ENCODE measurements around the gene JMJD7.

DNA sequence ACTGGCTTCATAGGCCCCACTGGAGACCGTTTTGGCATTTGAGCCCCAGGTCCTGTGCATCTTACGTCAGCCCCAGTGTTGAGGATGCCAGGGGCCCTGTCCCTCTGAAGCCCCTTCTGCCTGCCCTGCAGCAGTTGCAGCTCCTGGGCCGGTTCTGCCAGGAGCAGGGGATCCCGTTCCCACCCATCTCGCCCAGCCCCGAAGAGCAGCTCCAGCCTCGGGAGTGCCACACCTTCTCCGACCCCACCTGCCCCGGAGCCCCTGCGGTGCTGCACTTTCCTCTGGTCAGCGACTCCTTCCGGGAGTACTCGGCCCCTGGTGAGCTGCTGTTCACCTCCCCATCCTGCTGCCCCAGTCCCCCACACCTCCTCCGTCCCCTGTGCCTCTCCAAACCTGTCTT lies 19.3 kb downstream of the JMJD7 start:
- TF ChIP-seq JUN (IDR thresholded peaks at IDR 0.05) (no peak), EP300 (IDR thresholded peaks at IDR 0.05) (no peak), POLR2A (IDR thresholded peaks at IDR 0.05; ENCODE audit: low read length) (no peak), SMC3 (IDR thresholded peaks at IDR 0.05) (no peak), ESRRA (IDR thresholded peaks at IDR 0.05; ENCODE audit: borderline replicate concordance, low read length) (no peak), KDM1A (IDR thresholded peaks at IDR 0.05; ENCODE audit: low read depth) (no peak), RNF2 (IDR thresholded peaks at IDR 0.05; ENCODE audit: borderline replicate concordance, low read depth) (no peak), MAZ (IDR thresholded peaks at IDR 0.05; ENCODE audit: borderline replicate concordance, low read depth, low read length) (no peak), RAD21 (conservative IDR thresholded peaks at IDR 0.05 in 1 of 2, IDR thresholded peaks at IDR 0.05 in 1 of 2) (no peak)
- TF ChIP-seq, protein P1, sequence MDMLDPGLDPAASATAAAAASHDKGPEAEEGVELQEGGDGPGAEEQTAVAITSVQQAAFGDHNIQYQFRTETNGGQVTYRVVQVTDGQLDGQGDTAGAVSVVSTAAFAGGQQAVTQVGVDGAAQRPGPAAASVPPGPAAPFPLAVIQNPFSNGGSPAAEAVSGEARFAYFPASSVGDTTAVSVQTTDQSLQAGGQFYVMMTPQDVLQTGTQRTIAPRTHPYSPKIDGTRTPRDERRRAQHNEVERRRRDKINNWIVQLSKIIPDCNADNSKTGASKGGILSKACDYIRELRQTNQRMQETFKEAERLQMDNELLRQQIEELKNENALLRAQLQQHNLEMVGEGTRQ (IDR thresholded peaks at IDR 0.05), result no peak
- TF ChIP-seq, protein P2, sequence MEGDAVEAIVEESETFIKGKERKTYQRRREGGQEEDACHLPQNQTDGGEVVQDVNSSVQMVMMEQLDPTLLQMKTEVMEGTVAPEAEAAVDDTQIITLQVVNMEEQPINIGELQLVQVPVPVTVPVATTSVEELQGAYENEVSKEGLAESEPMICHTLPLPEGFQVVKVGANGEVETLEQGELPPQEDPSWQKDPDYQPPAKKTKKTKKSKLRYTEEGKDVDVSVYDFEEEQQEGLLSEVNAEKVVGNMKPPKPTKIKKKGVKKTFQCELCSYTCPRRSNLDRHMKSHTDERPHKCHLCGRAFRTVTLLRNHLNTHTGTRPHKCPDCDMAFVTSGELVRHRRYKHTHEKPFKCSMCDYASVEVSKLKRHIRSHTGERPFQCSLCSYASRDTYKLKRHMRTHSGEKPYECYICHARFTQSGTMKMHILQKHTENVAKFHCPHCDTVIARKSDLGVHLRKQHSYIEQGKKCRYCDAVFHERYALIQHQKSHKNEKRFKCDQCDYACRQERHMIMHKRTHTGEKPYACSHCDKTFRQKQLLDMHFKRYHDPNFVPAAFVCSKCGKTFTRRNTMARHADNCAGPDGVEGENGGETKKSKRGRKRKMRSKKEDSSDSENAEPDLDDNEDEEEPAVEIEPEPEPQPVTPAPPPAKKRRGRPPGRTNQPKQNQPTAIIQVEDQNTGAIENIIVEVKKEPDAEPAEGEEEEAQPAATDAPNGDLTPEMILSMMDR (IDR thresholded peaks at IDR 0.05), result no peak
- TF ChIP-seq, protein P3, sequence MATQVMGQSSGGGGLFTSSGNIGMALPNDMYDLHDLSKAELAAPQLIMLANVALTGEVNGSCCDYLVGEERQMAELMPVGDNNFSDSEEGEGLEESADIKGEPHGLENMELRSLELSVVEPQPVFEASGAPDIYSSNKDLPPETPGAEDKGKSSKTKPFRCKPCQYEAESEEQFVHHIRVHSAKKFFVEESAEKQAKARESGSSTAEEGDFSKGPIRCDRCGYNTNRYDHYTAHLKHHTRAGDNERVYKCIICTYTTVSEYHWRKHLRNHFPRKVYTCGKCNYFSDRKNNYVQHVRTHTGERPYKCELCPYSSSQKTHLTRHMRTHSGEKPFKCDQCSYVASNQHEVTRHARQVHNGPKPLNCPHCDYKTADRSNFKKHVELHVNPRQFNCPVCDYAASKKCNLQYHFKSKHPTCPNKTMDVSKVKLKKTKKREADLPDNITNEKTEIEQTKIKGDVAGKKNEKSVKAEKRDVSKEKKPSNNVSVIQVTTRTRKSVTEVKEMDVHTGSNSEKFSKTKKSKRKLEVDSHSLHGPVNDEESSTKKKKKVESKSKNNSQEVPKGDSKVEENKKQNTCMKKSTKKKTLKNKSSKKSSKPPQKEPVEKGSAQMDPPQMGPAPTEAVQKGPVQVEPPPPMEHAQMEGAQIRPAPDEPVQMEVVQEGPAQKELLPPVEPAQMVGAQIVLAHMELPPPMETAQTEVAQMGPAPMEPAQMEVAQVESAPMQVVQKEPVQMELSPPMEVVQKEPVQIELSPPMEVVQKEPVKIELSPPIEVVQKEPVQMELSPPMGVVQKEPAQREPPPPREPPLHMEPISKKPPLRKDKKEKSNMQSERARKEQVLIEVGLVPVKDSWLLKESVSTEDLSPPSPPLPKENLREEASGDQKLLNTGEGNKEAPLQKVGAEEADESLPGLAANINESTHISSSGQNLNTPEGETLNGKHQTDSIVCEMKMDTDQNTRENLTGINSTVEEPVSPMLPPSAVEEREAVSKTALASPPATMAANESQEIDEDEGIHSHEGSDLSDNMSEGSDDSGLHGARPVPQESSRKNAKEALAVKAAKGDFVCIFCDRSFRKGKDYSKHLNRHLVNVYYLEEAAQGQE (IDR thresholded peaks at IDR 0.05), result no peak
